NCI-H526 (cell line): Measurements from ENCODE around the gene C4B.
"Not testable (repeated sequence)": the region's sequence is repeated elsewhere in the genome, so short reads cannot be mapped to it uniquely, and the experiment has no call there.

Source experiments
- DNase-seq, 2 experiments: peaks; one replicate each; lab custom pipeline; 2025; lab: John Stamatoyannopoulos, UW

The C4B gene

GRCh38 chr6:32014547-32014946 lies at the start of gene C4B:
Gene C4B (plus strand): TSS chr6:32014795. CDS start chr6:32014846, 51 bp downstream.
- not testable (repeated sequence) for DNase-seq

GRCh38 chr6:31965700-31966099 lies 48.9 kb upstream of the C4B start:
- no peak for DNase-seq

DNA sequence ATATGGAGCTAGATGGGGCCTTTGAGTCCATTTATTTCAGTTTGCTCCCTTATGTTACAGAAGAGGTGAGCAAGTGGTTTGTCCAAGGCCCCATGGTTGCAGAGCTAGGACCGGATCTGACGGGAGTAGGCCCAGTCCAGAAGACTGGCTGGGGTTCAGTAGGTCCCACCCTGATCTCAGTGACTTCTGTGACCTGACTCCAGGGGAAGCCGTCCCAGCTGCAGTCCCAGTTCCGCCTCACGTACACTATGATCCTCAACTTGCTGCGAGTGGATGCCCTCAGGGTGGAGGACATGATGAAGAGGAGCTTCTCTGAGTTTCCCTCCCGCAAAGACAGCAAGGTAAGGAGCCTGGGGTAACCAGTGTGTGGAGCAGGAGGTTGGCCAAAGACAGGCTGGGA lies 48.1 kb upstream of the C4B start:
- DNase-seq: no peak

DNA sequence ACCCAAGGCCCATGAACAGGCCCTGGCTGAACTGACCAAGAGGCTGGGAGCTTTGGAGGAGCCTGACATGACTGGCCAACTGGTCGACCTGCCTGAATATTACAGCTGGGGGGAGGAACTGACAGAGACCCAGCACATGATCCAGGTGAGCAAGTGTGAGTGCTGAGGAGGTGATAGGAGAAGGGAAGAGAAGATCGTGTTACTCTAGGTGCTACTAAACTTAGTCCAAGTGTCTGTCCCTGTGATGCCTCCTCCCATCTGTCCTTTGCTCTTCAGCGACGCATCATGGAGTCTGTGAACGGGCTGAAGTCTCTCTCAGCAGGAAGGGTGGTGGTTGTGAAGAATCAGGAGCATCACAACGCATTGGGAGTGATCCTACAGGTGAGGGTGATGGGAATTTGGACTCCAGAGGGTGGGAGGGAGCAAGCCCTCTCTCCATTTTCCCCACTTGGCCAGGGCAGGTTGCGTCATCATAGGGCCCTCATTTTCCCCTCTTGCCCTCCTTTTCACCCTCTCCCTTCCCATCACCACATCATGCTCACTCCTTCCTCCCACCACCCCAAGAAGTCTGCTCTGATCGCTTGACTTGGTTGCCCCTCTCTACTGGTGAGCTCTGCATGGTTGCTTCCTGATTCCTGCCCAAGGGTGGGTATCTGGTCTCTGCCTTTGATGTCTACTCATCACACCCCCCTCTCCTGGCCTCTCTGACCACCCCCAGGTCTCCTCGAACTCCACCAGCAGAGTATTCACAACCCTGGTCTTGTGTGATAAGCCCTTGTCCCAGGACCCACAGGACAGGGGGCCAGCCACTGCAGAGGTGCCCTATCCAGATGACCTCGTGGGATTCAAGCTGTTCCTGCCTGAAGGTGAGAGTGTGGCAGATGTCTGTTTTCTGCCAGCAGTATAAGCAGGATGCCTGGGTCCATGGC lies 47.3 kb upstream of the C4B start:
- no peak for DNase-seq

DNA sequence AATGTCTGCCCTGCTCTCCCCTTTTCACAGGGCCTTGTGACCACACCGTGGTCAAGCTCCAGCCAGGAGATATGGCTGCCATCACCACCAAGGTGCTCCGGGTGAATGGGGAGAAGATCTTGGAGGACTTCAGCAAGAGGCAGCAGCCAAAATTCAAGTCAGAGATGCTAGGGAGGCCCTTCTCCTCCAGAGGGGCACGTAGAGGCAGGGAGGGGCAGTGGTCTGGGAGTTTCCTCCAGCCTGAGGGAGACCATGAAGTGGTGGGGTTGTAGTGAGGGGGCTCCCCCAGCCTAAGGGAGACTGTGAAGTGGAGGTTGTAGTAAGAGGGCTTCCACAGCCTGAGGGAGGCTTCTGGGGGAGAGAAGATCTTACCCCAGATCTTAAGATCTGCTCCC lies 46.7 kb upstream of the C4B start:
- no peak for DNase-seq

- DNase-seq: no peak
Observed at GRCh38 chr6:31968326-31968725, 46.3 kb upstream of the C4B start.

- DNase-seq: no peak
Observed at GRCh38 chr6:31968791-31969711, 45.5 kb upstream of the C4B start.

- DNase-seq: no peak
Observed at GRCh38 chr6:31969712-31970603, 44.6 kb upstream of the C4B start.

- peak; percentile 18 to 39 for DNase-seq
Observed at GRCh38 chr6:31970604-31971271, 43.9 kb upstream of the C4B start.

- DNase-seq: no peak
Observed at GRCh38 chr6:31971279-31971992, 43.2 kb upstream of the C4B start.

- peak; percentile 97 to 98 for DNase-seq
Observed at GRCh38 chr6:31971993-31972708, 42.4 kb upstream of the C4B start, which contains the start of gene DXO. Gene DXO (minus strand): TSS chr6:31972138. CDS start chr6:31971675, 463 bp downstream.

DNA sequence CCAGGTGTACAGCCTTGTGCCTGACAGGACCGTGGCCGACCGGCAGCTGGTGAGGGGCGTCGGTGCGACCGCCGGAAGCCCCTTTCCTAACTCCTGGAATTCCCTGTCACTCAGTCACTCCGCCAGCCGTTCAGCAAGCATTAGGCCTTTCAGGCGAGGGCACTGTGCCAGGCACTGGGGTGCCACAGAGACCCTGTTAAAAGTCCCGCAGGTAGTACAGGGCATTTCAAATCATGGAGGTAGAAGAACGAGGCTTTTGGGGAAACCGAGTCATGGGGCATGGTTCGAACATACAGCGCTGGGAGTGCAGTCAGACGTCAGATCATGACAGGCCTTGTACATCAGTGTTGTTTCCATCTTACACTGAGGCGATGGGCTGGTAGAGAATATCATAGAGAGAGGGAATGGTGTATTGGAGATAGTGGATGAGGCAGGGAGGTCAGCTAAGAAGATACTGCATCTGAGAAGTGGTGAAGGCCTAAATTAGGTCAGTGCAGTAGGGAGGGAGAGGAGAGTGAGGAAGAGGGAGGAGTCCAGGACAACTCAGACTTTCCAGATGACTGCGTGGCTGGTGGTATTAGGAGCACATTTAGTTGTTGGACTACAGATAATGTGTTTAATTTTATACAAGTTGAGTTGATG lies 41.8 kb upstream of the C4B start:
- no peak for DNase-seq

DNA sequence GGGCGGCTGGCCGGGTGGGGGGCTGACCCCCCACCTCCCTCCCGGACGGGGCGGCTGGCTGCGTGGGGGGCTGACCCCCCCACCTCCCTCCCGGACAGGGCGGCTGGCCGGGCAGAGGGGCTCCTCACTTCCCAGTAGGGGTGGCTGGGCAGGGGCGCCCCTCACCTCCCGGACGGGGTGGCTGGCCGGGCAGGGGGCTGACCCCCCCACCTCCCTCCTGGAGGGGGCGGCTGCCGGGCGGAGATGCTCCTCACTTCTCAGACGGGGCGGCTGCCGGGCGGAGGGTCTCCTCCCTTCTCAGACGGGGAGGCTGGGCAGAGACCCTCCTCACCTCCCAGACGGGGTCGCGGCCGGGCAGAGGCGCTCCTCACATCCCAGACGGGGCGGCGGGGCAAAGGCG lies 38.5 kb upstream of the C4B start:
- not testable (repeated sequence) for DNase-seq

DNA sequence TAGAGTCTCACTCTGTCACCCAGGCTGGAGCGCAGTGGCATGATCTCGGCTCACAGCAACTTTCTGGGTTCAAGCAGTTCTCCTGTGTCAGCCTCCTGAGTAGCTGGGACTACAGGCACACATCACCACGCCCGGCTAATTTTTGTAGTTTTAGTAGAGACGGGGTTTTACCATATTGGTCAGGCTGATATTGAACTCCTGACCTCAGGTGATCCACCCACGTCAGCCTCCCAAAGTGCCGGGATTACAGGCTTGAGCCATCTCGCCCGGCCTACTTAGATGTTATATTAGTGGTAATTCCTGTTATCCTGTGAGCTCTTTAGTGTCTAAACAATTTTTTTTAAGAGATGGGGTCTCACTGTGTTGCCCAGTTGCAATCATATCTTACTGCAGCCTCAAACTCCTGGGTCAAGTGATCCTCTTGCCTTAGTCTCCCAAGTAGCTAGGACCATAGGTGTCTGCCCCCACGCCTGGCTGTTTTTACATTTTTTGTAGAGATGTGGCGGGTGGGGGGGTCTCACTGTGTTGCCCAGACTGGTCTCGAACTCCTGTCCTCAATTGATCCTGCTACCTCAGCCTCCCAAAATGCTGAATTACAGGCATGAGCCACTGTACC lies 36.7 kb upstream of the C4B start:
- DNase-seq: no peak

- DNase-seq: no peak
Observed at GRCh38 chr6:31978831-31979230, 35.8 kb upstream of the C4B start.

GRCh38 chr6:31979238-31979898 lies 35.2 kb upstream of the C4B start:
- no peak for DNase-seq

DNA sequence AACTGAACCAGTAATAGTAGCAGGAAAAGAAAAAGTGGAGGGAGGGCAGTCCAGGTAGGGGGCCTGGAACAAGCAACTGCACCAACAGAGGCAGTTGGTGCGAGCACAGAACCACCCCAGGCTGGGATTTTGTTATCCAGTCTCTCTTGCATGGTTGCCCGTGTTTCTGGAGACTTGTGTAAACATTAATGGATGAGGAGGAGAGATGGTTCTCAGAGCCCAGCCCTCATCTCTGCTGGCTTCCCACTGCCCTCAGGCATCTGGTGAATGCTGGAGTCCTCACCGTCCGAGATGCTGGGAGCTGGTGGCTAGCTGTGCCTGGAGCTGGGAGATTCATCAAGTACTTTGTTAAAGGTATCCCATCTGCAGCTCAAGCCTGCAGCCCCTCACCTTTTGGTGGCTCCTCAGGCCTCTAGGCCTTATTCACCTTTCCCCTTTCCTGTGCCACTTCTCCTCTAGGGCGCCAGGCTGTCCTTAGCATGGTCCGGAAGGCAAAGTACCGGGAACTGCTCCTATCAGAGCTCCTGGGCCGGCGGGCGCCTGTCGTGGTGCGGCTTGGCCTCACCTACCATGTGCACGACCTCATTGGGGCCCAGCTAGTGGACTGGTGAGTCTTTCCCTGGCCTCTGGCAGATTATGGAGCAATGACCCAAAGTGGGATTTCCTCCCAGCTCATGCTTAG lies 34.3 kb upstream of the C4B start:
- not testable (repeated sequence) for DNase-seq

DNA sequence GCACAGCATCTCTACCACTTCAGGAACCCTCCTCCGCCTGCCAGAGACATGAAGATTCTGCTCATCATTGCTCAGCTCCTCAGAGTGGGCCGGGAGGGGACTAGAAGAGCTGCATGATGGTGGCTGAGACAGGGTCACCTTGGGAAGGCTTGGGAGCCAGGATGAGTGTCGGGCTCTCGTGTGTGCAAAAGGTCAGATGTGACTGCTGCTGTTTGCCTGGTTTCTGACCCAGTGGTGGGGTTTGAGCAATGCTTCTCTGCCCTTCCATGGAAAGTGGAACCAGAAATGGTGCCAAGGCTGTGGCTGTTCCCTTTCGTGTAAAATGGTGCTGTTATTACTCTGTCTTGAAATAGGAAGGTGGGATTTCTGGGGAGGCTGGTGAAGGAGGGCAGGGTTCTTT lies 33.6 kb upstream of the C4B start:
- not testable (repeated sequence) for DNase-seq
